Measurements from ENCODE around the gene SLC45A2.

- no peak for TF ChIP-seq CTCF (IDR thresholded peaks at IDR 0.05)
- TF ChIP-seq EZH2phosphoT487 (IDR thresholded peaks at IDR 0.05), result no peak
These were observed 43.4 kb downstream of the SLC45A2 start for GRCh38 chr5:33941090-33941489.
